Activated CD8-positive, alpha-beta memory T cell treated with anti-CD3 and anti-CD28 coated beads, Interleukin-2, amount 50 U/mL, for 4 hours (primary cell): ENCODE data around the gene BAG5.
"Not testable (repeated sequence)": the region's sequence is repeated elsewhere in the genome, so short reads cannot be mapped to it uniquely, and the experiment has no call there.

Source experiments
- DNase-seq: peaks from one replicate; pipeline ENCODE4 v3.0.0-alpha.2; 2020

Gene BAG5

GRCh38 chr14:103562429-103563225 lies at the start of gene BAG5, which contains the start of gene COA8:
BAG5 (minus strand) TSS chr14:103562657; CDS start chr14:103561164, 1,493 bp downstream.
COA8 (plus strand) TSS chr14:103562960; CDS start chr14:103563002, 42 bp downstream.
- DNase-seq, result peak; percentile 85

DNA sequence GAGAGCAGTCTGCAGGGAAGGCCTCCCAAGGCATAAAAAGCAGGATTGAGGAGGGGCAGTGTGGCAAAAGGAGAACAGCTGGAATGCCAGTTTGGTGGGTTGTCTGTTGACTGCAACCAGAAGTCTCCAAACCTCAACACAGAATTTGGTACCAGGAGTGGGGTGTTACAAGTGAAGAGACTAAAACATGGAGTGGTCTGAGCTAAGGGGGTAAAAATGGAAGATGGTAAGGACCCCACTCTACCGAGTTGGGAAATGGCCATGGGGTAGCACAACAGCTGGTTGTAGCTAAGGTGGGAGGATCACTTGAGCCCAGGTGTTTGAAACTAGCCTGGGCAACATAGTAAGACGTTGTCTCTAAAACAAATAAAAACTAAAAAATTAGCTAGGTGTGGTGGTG lies 48.8 kb upstream of the BAG5 start:
- DNase-seq, result no peak

GRCh38 chr14:103609081-103609480 lies 46.6 kb upstream of the BAG5 start:
- DNase-seq, result not testable (repeated sequence)

GRCh38 chr14:103607822-103608221 lies 45.4 kb upstream of the BAG5 start:
- no peak for DNase-seq

- DNase-seq, result peak; percentile 48
These were observed 44.7 kb upstream of the BAG5 start for GRCh38 chr14:103606963-103607668.

DNA sequence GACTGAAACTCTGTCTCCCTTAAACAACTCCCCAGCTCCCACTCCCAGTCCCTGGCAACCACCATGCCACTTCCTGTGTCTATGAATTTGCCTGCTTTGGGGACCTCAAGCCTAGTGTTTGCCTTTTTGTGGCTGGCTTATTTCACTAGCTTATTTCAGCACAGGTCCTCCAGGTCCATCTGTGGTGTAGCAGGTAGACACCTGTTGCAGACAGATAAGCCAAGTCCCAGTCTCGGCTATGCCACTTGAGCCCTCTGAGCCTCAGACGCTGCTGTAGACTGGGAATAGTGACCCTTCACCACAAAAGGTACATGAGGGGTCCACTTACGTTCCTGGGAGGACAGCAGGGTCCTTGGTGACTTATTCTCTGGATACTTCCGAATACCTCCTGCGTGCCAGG lies 42.2 kb upstream of the BAG5 start:
- DNase-seq, result no peak

DNA sequence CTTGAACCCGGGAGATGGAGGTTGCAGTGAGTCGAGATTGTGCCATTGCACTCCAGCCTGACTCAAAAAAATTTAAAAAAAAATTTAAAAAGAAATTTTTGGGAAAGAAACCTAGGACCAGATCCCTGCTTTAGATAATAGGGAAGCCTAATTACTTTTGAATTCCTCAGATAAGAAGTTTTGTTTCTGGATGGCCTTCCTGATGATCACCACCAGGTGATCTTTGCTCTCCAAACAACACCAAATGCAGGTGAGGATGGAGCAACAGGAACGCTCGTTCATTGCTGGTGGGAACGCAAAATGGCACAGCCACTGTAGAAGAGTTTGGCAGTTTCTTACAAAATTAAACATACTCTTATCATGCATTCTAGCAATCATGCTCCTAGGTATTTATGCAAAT lies 38.0 kb upstream of the BAG5 start:
- DNase-seq, result no peak

DNA sequence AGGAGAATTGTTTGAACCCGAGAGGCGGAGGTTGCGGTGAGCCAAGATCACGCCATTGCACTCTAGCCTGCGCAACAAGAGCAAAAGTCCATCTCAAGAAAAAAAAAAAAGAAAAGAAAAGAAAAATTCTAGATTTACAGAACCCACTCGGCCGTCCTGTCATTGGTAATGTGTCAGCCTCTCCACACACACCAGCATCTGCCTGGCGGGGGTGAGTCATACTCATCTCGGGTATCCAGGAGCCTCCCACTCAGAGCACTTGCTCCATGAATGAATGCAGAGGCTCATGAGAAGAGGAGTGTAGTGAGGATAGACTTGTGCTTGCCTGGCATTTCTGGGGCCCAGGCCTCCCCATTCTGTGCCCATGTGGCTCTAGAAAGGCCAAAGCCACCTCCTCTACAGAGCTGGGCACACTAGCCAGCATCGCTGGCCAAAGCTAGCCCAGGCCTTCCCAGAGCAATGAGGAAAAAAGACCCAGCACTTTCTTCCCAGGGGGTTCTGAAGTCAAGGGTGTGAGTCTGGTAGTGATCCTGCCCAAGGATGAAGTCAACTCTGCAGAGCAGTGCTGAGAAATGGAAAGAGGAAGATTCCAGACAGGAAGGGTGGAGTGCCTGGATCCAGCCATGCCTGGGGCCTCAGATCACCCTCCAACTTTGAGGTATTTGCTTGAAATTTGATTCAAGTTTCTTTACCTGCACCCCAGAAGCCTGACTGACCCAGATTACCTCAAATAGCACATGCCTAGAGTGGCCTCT lies 35.3 kb upstream of the BAG5 start:
- DNase-seq, result no peak

GRCh38 chr14:103594265-103594664 lies 31.8 kb upstream of the BAG5 start:
- no peak for DNase-seq

GRCh38 chr14:103593577-103593976 lies 31.1 kb upstream of the BAG5 start:
- DNase-seq, result no peak

DNA sequence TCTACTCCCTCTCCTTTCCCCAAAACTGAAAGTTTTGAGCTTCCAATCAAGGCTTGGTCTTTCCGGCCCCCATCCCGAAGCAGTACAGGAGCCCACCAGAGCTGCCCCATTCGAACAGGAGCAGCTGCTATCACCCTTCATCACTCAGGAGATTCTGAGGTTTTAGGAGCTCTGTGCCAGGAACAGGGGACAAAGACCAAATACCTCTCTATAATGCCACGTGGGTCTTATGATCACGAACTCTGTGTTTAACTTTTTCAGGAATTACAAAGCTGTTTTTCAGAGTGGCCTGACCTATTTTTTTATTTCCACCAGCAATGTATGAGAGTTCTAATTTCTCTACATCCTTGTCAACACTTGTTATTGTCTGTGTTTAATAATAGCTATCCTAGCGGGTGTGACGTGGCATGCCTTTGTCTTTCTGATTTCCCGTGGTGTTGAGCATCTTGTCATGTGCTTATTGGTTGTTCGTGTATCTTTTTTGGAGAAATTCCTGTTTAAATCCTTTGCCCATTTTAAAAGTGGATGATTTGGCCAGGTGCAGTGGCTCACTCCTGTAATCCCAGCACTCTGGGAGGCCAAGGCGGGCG lies 22.0 kb upstream of the BAG5 start:
- no peak for DNase-seq

DNA sequence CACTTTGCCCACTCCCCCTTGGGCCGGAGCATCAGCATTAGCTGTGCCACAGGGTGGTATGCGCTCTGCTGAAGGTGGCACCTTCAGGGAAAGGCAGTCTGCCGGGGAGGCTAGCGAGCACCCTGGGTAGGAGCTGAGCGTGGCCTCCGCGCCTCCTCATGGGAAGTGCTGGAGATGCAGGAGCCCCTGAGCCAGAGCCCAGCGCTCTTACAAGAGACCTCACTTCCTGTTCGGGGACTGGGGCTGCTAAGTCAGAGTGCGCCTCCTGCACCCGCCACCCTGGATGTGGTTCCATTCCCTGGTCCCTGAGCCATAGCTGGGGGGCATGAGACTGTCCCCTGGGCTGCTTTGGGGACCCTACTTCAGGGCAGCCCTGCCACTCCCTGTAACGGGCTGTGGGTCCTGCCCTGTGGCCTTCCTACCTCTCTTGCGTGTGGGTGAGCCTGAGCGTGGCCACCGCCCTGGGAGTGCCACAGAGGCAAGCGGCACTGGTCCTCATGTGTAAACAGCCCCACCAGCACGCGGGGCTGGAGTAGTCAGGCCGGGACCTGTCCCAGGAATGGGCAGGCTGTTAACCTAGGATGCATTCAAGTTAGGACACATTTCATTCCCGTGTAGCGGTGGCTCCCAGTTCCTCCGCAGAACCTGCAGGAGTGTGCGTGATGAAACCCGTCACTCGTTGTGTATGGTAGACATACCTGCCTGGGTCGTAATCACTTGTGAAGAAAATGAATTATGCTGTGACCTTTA lies 19.7 kb upstream of the BAG5 start:
- no peak for DNase-seq

GRCh38 chr14:103581206-103581605 lies 18.7 kb upstream of the BAG5 start:
- DNase-seq, result no peak

GRCh38 chr14:103578401-103579075 lies 16.1 kb upstream of the BAG5 start:
- DNase-seq, result no peak

DNA sequence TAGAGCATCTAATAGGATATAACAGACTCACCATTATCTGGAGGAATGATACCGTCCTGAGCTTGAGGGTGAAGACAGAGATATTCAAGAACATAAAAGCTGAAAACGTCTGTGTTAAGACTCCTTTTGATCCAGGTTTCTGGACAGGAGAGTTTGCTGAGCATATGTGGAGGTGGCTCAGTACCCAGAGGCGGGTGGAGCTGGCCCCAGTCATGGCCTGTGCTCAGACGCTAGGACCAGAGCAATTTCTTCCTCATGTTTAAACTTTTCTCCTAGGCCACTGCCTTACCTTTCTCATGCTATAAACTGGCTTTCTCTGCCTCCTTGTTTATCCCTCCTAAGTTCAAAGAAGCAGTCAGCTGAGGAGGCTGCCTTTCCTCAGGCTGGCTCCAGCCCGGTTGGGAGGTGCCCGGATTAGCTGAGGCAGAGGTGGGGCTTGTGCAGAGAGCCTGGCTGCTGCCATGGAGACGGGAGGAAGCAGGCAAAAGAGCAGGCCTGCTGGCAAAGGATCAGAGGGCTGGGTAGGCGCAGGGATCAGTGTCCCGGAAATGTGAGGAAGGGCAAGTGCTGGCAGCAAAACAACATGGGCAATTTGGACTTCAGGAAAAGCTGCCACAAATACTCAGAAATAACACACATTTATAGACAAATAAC lies 14.0 kb upstream of the BAG5 start:
- DNase-seq, result no peak

GRCh38 chr14:103574707-103575285 lies 12.3 kb upstream of the BAG5 start:
- no peak for DNase-seq

GRCh38 chr14:103574104-103574503 lies 11.6 kb upstream of the BAG5 start:
- DNase-seq, result no peak

DNA sequence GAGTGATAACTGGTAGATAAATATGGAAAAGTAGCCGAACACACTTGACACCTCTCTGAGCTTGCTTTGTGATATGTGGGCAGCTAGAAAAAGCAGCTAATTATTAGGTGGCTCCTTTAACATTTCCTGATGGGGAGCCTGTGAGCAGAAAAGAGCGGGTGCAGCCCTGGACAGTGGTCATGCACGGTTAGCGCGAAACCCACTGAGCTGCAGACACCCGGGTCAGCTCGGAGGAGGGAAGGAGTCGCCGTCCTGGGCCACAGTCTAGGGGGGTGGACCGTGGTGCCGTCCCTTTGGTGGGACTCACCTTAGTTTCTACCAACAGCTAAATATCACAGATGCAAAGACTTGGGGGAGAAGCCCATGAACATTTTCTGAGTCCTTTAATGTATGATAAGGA lies 7.0 kb upstream of the BAG5 start:
- DNase-seq, result no peak

GRCh38 chr14:103568952-103569351 lies 6.5 kb upstream of the BAG5 start:
- DNase-seq, result no peak

DNA sequence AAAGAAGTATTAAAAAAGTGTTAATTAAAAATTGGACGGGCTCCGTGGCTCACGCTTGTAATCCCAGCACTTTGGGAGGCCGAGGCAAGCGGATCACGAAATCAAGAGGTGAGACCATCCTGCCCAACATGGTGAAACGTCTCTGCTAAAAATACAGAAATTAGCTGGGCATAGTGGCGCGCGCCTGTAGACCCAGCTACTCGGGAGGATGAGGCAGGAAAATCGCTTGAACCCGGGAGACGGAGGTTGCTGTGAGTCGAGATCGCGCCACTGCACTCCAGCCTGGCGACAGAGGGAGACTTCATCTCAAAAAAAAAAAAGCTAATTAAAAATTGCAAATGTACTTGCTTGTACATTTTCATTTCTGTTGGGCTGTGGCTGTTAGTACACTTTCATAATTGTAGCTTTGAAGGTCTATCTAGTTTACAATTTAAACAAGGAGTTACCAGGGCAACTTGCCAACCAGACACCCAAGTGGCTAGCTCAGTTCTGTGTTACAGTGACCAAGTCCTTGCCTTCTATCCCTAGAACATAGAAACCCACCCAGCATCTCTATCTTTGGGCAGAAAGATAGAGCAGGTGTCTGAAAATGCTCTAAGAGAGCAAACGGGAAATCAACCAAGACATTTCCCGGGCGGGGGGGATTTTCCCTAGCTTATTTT lies 1.5 kb upstream of the BAG5 start:
- no peak for DNase-seq
